HepG2 (cell line): ENCODE data around the gene NAV2. TPM values are rescaled to one million over a fixed set of nuclear protein-coding genes. Genes with fewer than 3 reads are reported as not detected.
A peak's percentile ranks its signal among the peaks of the same experiment; 100 is the strongest.

Source experiments
- ATAC-seq: fragments of 200-7000 bp; cut with Tn5 transposase; 3 replicates; pipeline ENCODE4 v1.9.1; 2020; ENCODE audit warnings: mild to moderate bottlenecking, moderate library complexity
- BruUV-seq: library from RNA; stranded (reverse); fragments of 400-500 nt; replicated peaks from 2 replicates; lab custom pipeline; 2021; lab: Mats Ljungman, UMichigan
- CTCF ChIA-PET: fragments of 300-600 bp; formaldehyde crosslinking; extraction: SDS; loops from one replicate; lab custom pipeline; 2021; ENCODE audit warnings: low total read pairs, inconsistent platforms, low intra/inter-chr PET ratio; lab: Yijun Ruan, JAX
- POLR2A ChIA-PET: fragments of 350-600 bp; sonication (Branson Sonifier 250); formaldehyde crosslinking; loops from one replicate; lab custom pipeline; 2020; ENCODE audit warnings: antibody characterized with exemption, inconsistent platforms; lab: Yijun Ruan, JAX
- DNase-seq: peaks from one replicate; pipeline ENCODE4 v3.0.0-alpha.2; 2015; ENCODE audit warnings: low spot score
- FAIRE-seq: peaks from 3 replicates; lab custom pipeline; 2011; peaks lifted over from hg19 to GRCh38; lab: Jason Lieb, UNC
- H2AFZ ChIP-seq: one replicate; pipeline ENCODE4 v1.6.1; 2011; ENCODE audit warnings: low read length, inconsistent platforms
- H3K27ac ChIP-seq: fragments of 300-600 bp; 3 replicates; pipeline ENCODE4 v1.8.0; 2011; ENCODE audit warnings: mixed run types, mild to moderate bottlenecking, mixed read lengths, low read length, inconsistent platforms; ENCODE audit not compliant: insufficient read depth; ENCODE audit errors: extremely low read length
- H3K27me3 ChIP-seq, 2 experiments: fragments of 200-600 bp in 1 of 2; 2 replicates in 1 of 2; 3 replicates in 1 of 2; pipeline versions ENCODE4 v1.6.0 to v1.8.0; 2011; ENCODE audit warnings: low read length in 2 of 2, mild to moderate bottlenecking in 2 of 2, moderate library complexity in 2 of 2, inconsistent platforms in 1 of 2; ENCODE audit not compliant: insufficient read depth in 2 of 2, control insufficient read depth in 1 of 2
- H3K36me3 ChIP-seq, 2 experiments: fragments of 200-600 bp in 1 of 2; replicated peaks in 1 of 2; 2 replicates in 1 of 2; 3 replicates in 1 of 2; pipeline versions ENCODE4 v1.5.1 to v1.8.0; 2011; ENCODE audit warnings: low read length in 2 of 2, inconsistent platforms in 1 of 2; ENCODE audit not compliant: insufficient read depth in 2 of 2, control insufficient read depth in 1 of 2
- H3K4me1 ChIP-seq: 2 replicates; pipeline ENCODE4 v1.5.1; 2012; ENCODE audit warnings: low read length, inconsistent platforms; ENCODE audit not compliant: insufficient read depth
- H3K4me2 ChIP-seq: 2 replicates; pipeline ENCODE4 v1.6.0; 2011; ENCODE audit warnings: low read depth, low read length, inconsistent platforms
- H3K4me3 ChIP-seq, 3 experiments: fragments of 200-600 bp in 1 of 3; sonication (generic), shearing (Covaris generic) in 1 of 3; replicated peaks in 1 of 3; 2 replicates each; pipeline ENCODE4 v1.5.1; 2011 to 2016; ENCODE audit warnings: low read length in 3 of 3, inconsistent platforms in 2 of 3, low read depth in 2 of 3, mild to moderate bottlenecking in 2 of 3, control low read depth in 1 of 3, mixed read lengths in 1 of 3; ENCODE audit not compliant: insufficient read depth in 1 of 3
- H3K79me2 ChIP-seq: one replicate; pipeline ENCODE4 v1.6.1; 2011; ENCODE audit warnings: low read length, inconsistent platforms; ENCODE audit not compliant: insufficient read depth
- H3K9ac ChIP-seq: 2 replicates; pipeline ENCODE4 v1.6.0; 2011; ENCODE audit warnings: mild to moderate bottlenecking, low read depth, low read length, inconsistent platforms; ENCODE audit not compliant: insufficient read depth
- H3K9me3 ChIP-seq: 2 replicates; pipeline ENCODE4 v1.5.1; 2012; ENCODE audit warnings: mild to moderate bottlenecking, low read length
- H4K20me1 ChIP-seq: 2 replicates; pipeline ENCODE4 v1.6.0; 2011; ENCODE audit warnings: inconsistent platforms, mild to moderate bottlenecking, low read length, moderate library complexity; ENCODE audit not compliant: insufficient read depth
- AGO2 ChIP-seq: fragments of 200-400 bp; formaldehyde crosslinking; optimal IDR thresholded peaks from 2 replicates; pipeline ENCODE3; 2017; ENCODE audit warnings: mild to moderate bottlenecking, low read depth, low read length, moderate library complexity
- AKAP8 ChIP-seq: sonication (generic); formaldehyde crosslinking; IDR thresholded peaks from 2 replicates; pipeline ENCODE4 v1.5.1; 2020; ENCODE audit warnings: mild to moderate bottlenecking, missing genetic modification reagents
- ATF2 ChIP-seq: sonication (generic); formaldehyde crosslinking; IDR thresholded peaks from 2 replicates; pipeline ENCODE4 v1.4.0; 2020; ENCODE audit warnings: missing genetic modification reagents
- ISX ChIP-seq: sonication (generic); formaldehyde crosslinking; conservative IDR thresholded peaks from 2 replicates; pipeline ENCODE4 v1.5.0; 2020; ENCODE audit warnings: missing genetic modification reagents
- KLF15 ChIP-seq: sonication (generic); formaldehyde crosslinking; IDR thresholded peaks from 2 replicates; pipeline ENCODE4 v1.8.1; 2023; ENCODE audit warnings: borderline replicate concordance, mild to moderate bottlenecking, inconsistent platforms, missing genetic modification reagents, mixed read lengths
- KMT2B ChIP-seq: IDR thresholded peaks from 2 replicates; pipeline ENCODE4 v1.6.1; 2016; ENCODE audit warnings: missing genetic modification reagents, missing compliant biosample characterization
- MAX ChIP-seq: IDR thresholded peaks from 2 replicates; pipeline ENCODE4 v1.6.1; 2012; ENCODE audit warnings: inconsistent platforms
- SAP130 ChIP-seq: IDR thresholded peaks from 2 replicates; pipeline ENCODE4 v1.6.1; 2016; ENCODE audit warnings: low read depth
- SSRP1 ChIP-seq: IDR thresholded peaks from 2 replicates; pipeline ENCODE4 v1.6.1; 2016; ENCODE audit warnings: control low read depth
- TEAD2 ChIP-seq: sonication (generic); formaldehyde crosslinking; IDR thresholded peaks from 2 replicates; pipeline ENCODE4 v1.9.0; 2021; ENCODE audit warnings: missing genetic modification reagents
- TEAD3 ChIP-seq: optimal IDR thresholded peaks from 2 replicates; pipeline ENCODE3; 2016; ENCODE audit warnings: borderline replicate concordance
- ZBTB2 ChIP-seq: sonication (generic); formaldehyde crosslinking; IDR thresholded peaks from 2 replicates; pipeline ENCODE4 v1.8.0; 2022; ENCODE audit warnings: low read depth, missing genetic modification reagents
- ZBTB38 ChIP-seq: sonication (generic); formaldehyde crosslinking; IDR thresholded peaks from 2 replicates; pipeline ENCODE4 v1.5.1; 2020; ENCODE audit warnings: mild to moderate bottlenecking, missing genetic modification reagents
- ZBTB8A ChIP-seq: sonication (generic); formaldehyde crosslinking; IDR thresholded peaks from 2 replicates; pipeline ENCODE4 v1.4.0; 2020; ENCODE audit warnings: mild to moderate bottlenecking, low read depth, missing genetic modification reagents, borderline replicate concordance
- ZNF205 ChIP-seq: IDR thresholded peaks from 2 replicates; pipeline ENCODE4 v1.6.1; 2018; ENCODE audit warnings: missing biosample characterization, missing genetic modification reagents
- ZNF496 ChIP-seq: sonication (generic); formaldehyde crosslinking; IDR thresholded peaks from 2 replicates; pipeline ENCODE4 v1.8.1; 2023; ENCODE audit warnings: mild to moderate bottlenecking, moderate library complexity, missing genetic modification reagents; ENCODE audit not compliant: insufficient replicate concordance
- ZNF501 ChIP-seq: sonication (generic); formaldehyde crosslinking; IDR thresholded peaks from 2 replicates; pipeline ENCODE4 v1.5.1; 2020; ENCODE audit warnings: mild to moderate bottlenecking, moderate library complexity, missing genetic modification reagents
- ZNF605 ChIP-seq: sonication (generic); formaldehyde crosslinking; IDR thresholded peaks from 2 replicates; pipeline ENCODE4 v1.8.0; 2022; ENCODE audit warnings: mild to moderate bottlenecking, missing genetic modification reagents
- ZNF615 ChIP-seq: sonication (generic); formaldehyde crosslinking; IDR thresholded peaks from 2 replicates; pipeline ENCODE4 v1.5.0; 2020; ENCODE audit warnings: mild to moderate bottlenecking, missing genetic modification reagents, borderline replicate concordance
- WGBS: methylation state at CpG from one replicate; pipeline ENCODE4 v1.1.6; 2017; ENCODE audit warnings: low lambda C conversion rate; 5-methylcytosine and 5-hydroxymethylcytosine counted together
- in situ Hi-C: cut with HindIII; loops from 2 replicates; pipeline ENCODE4 v1.10.0; 2017; ENCODE audit warnings: low pct_unique_long_range_greater_than_20kb; ENCODE audit not compliant: extremely low pct_ligation_motif_present
- intact Hi-C: fragments of 100-400 bp; cut with micrococcal nuclease; formaldehyde crosslinking; loops from one replicate; pipeline ENCODE4 v1.10.0; 2022; ENCODE audit not compliant: unreplicated experiment
- polyA plus RNA-seq, 8 experiments: library from polyadenylated mRNA; depleted of rRNA in 3 of 8; stranded (reverse) in 7 of 8; unstranded in 1 of 8; fragments of >200 nt; fragmentation: Illumina TruSeq in 4 of 8; extraction: Trizol in 4 of 8; gene quantifications; 2 replicates each; pipeline versions ENCODE4 v1.2.1 to v1.2.3, GENCODE V29; 2011 to 2016; ENCODE audit warnings: low read depth in 4 of 8, missing spikeins in 1 of 8, mixed read lengths in 1 of 8; ENCODE audit not compliant: insufficient read depth in 1 of 8
- total RNA-seq, 5 experiments: library from RNA; depleted of rRNA; stranded (reverse); fragments of >200 nt; fragmentation: Illumina TruSeq; extraction: Trizol; gene quantifications; 2 replicates each; pipeline ENCODE4 v1.2.3, GENCODE V29; 2016; ENCODE audit warnings: low read depth in 1 of 5

The NAV2 gene
- total and polyA plus RNA-seq, 2 of the 13 experiments (the other 11 are each of a cell fraction or from before 2014, with no cell fraction given): 9.3 to 34.6 TPM

GRCh38 chr11:20109731-20110445 is 397.3 kb downstream of the NAV2 start (continued):
- TF ChIP-seq ZBTB8A (no peak), ZBTB2 (no peak), SSRP1 (CRISPR knock-in tag) (no peak), ZNF605 (CRISPR knock-in tag) (no peak), ISX (CRISPR knock-in tag) (no peak)

- no peak overlapping the region for H3K9ac ChIP-seq
- peaks cover 26 to 79% of the 10 kb centered on the region in 2 experiments for H3K36me3 ChIP-seq
- in situ Hi-C loops: loop anchor here (5.0 kb wide), 1 partner anchor 174 kb away; no protein-coding TSS in a partner anchor
- H2AFZ ChIP-seq: no peak overlapping the region
- H3K4me3 ChIP-seq: no peak overlapping the region
- no peaks in the 10 kb centered on the region for H3K79me2 ChIP-seq
- POLR2A ChIA-PET: no interaction called here
- no peak overlapping the region for H3K27ac ChIP-seq
- BruUV-seq: no TSS peak
- H3K4me2 ChIP-seq: no peak overlapping the region
- FAIRE-seq (peak; percentile 89), ATAC-seq (peak; percentile 85), DNase-seq (peak; percentile 70)
- no peaks in the 10 kb centered on the region for H4K20me1 ChIP-seq
- no peaks in the 10 kb centered on the region for H3K9me3 ChIP-seq
- no peaks in the 10 kb centered on the region for H3K4me1 ChIP-seq
- intact Hi-C loops: loop anchor here (1.0 to 5.0 kb wide), 4 partner anchors 74 to 206 kb away; no protein-coding TSS in a partner anchor
- H3K27me3 ChIP-seq: no peaks in the 10 kb centered on the region
- CTCF ChIA-PET: interaction anchor here (0.9 to 3.5 kb wide), 4 partner anchors 160 to 206 kb away, joined by 3 to 30 read pairs (median 6); no protein-coding TSS in a partner anchor
- 61% methylated on average over 4 of the region's 8 CpGs for WGBS
- TF ChIP-seq KMT2B (CRISPR knock-in tag) (no peak), TEAD3 (CRISPR knock-in tag) (peak; percentile 68), ZNF205 (CRISPR knock-in tag) (no peak), SAP130 (CRISPR knock-in tag) (peak; percentile 35; the same call in 1 of the 2 replicates), TEAD2 (CRISPR knock-in tag) (no peak), ZBTB38 (CRISPR knock-in tag) (0 out of 2 replicates have a peak, but pooled peaks have one; percentile 45), ZNF615 (CRISPR knock-in tag) (no peak), KLF15 (no peak), ATF2 (CRISPR knock-in tag) (0 out of 2 replicates have a peak, but pooled peaks have one; percentile 23), ZNF501 (CRISPR knock-in tag) (no peak), AGO2 (no peak), SSRP1 (CRISPR knock-in tag) (no peak), MAX (peak; percentile 38; the same call in 1 of the 2 replicates), ZNF496 (CRISPR knock-in tag) (no peak), AKAP8 (CRISPR knock-in tag) (0 out of 2 replicates have a peak, but pooled peaks have one; percentile 57)
Measured at GRCh38 chr11:20110908-20111669, 398.5 kb downstream of the NAV2 start.
